Spinal cord (tissue), 10 donors: ENCODE data around the gene TBC1D26. TPM values are rescaled to one million over a fixed set of nuclear protein-coding genes. Genes with fewer than 3 reads are reported as not detected.
"Not testable (repeated sequence)": the region's sequence is repeated elsewhere in the genome, so short reads cannot be mapped to it uniquely, and the experiment has no call there.

Source experiments
- DNase-seq, 6 donors: peaks; one replicate each; pipeline versions ENCODE4 v3.0.0 to v3.0.0-alpha.2; 2013 to 2015; ENCODE audit warnings: low spot score in 6 of 6, low read depth in 4 of 6
- H3K27ac ChIP-seq: one replicate; pipeline ENCODE4 v1.5.1; 2013; ENCODE audit warnings: low read depth, low read length, control low read depth
- H3K27me3 ChIP-seq: one replicate; pipeline ENCODE4 v1.6.1; 2013; ENCODE audit warnings: low read length; ENCODE audit not compliant: control insufficient read depth, insufficient read depth
- H3K36me3 ChIP-seq: one replicate; pipeline ENCODE4 v1.6.1; 2013; ENCODE audit warnings: low read length; ENCODE audit not compliant: control insufficient read depth, insufficient read depth
- H3K4me1 ChIP-seq: one replicate; pipeline ENCODE4 v1.6.1; 2013; ENCODE audit warnings: low read length; ENCODE audit not compliant: control insufficient read depth, insufficient read depth
- H3K4me3 ChIP-seq: one replicate; pipeline ENCODE4 v1.5.1; 2013; ENCODE audit warnings: low read depth, low read length, control low read depth
- H3K9me3 ChIP-seq: one replicate; pipeline ENCODE4 v1.6.1; 2013; ENCODE audit warnings: low read length; ENCODE audit not compliant: control insufficient read depth, insufficient read depth
- WGBS: methylation state at CpG from one replicate; pipeline ENCODE4 v1.1.5; 2013; ENCODE audit warnings: missing lambda C conversion rate; ENCODE audit not compliant: insufficient coverage; 5-methylcytosine and 5-hydroxymethylcytosine counted together
- polyA plus RNA-seq, 2 donors: library from polyadenylated mRNA; unstranded; fragments of 120-200 nt; gene quantifications; one replicate each; pipeline ENCODE4 v1.2.1, GENCODE V29; 2013; ENCODE audit not compliant: insufficient read length in 2 of 2
- small RNA-seq: library from RNA; depleted of rRNA; stranded (forward); fragments of <200 nt; gene quantifications from one replicate; pipeline ENCODE3, GENCODE V24; 2014; ENCODE audit warnings: low replicate concordance
- total RNA-seq, 2 donors: library from RNA; depleted of rRNA in 1 of 2; stranded (reverse); fragments of 120-200 nt in 1 of 2; fragments of >200 nt in 1 of 2; gene quantifications; one replicate each; pipeline versions ENCODE4 v1.2.3 to v1.2.4, GENCODE V29; 2013 to 2014
- donor health status: healthy.

TBC1D26 gene
- total and polyA plus RNA-seq, 4 donors, result 0.20 to 0.61 (median 0.32) TPM

- Histone ChIP-seq H3K27ac (no peak overlapping the region), H3K9me3 (no peaks in the 10 kb centered on the region), H3K4me1 (peaks cover 6% of the 10 kb centered on the region), H3K4me3 (no peak overlapping the region), H3K27me3 (no peaks in the 10 kb centered on the region), H3K36me3 (no peaks in the 10 kb centered on the region)
- WGBS, result 33% methylated on average over 1 of the region's 1 CpG
- DNase-seq, result no peak
These were observed 47.0 kb downstream of the TBC1D26 start for GRCh38 chr17:15779119-15779518.

GRCh38 chr17:15780188-15780587 is 48.1 kb downstream of the TBC1D26 start:
- peaks cover 6% of the 10 kb centered on the region for H3K4me1 ChIP-seq
- no peaks in the 10 kb centered on the region for H3K36me3 ChIP-seq
- DNase-seq, result no peak
- no peak overlapping the region for H3K27ac ChIP-seq
- no peak overlapping the region for H3K4me3 ChIP-seq
- H3K9me3 ChIP-seq, result no peaks in the 10 kb centered on the region
- H3K27me3 ChIP-seq, result no peaks in the 10 kb centered on the region

DNA sequence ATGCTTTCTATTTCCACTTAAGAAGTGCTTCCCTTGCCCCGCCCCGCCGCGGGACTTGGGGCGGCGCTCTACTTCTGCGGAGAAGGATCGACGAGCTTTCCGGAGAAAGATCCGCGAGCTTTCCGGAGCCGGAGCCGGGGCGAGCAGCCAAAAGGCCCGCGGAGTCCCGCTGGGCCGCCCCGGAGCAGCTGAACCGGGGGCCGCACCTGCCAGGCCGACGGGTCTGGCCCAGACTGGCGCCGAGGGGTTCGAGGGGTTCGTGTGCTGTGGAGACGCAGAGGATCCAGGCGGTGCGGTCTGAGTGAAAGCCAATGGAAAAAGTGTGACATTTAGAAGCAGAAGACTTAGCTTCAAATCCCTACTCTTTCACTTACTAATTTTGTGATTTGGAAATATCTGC is 50.8 kb downstream of the TBC1D26 start:
- WGBS, result 4% methylated on average over 28 of the region's 32 CpGs
- Histone ChIP-seq H3K27ac (no peak overlapping the region), H3K4me3 (no peak overlapping the region), H3K9me3 (no peaks in the 10 kb centered on the region), H3K36me3 (peaks cover 4% of the 10 kb centered on the region), H3K4me1 (peaks cover 8% of the 10 kb centered on the region), H3K27me3 (no peaks in the 10 kb centered on the region)
- peak in 2 of 6 donors; percentile 38 to 70 for DNase-seq

DNA sequence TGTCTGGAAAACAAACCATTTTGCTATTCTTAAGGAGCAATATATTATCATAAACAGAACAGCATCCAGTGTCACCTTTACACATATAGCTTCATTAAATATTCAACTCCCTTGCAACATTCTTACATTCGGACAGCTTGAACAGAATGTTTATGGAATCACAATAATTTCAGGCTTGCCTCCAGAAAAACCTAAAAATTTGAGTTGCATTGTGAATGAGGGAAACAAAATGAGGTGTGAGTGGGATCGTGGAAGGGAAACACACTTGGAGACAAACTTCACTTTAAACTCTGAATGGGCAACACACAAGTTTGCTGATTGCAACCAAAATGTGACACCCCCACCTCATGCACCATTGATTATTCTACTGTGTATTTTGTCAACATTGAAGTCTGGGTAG is 51.4 kb downstream of the TBC1D26 start:
- WGBS, result no CpG with 5 or more reads among the region's 2 CpGs
- no peak overlapping the region for H3K4me3 ChIP-seq
- peaks cover 8% of the 10 kb centered on the region for H3K4me1 ChIP-seq
- DNase-seq, result no peak
- no peaks in the 10 kb centered on the region for H3K27me3 ChIP-seq
- peaks cover 4% of the 10 kb centered on the region for H3K36me3 ChIP-seq
- no peak overlapping the region for H3K27ac ChIP-seq
- H3K9me3 ChIP-seq, result no peaks in the 10 kb centered on the region

GRCh38 chr17:15784351-15784750 is 52.3 kb downstream of the TBC1D26 start:
- no CpG with 5 or more reads among the region's 2 CpGs for WGBS
- H3K27ac ChIP-seq, H3K4me1 ChIP-seq, H3K27me3 ChIP-seq, H3K4me3 ChIP-seq, H3K9me3 ChIP-seq, H3K36me3 ChIP-seq: not testable (repeated sequence)
- DNase-seq, result peak in 2 of 6 donors; percentile 6 to 50

DNA sequence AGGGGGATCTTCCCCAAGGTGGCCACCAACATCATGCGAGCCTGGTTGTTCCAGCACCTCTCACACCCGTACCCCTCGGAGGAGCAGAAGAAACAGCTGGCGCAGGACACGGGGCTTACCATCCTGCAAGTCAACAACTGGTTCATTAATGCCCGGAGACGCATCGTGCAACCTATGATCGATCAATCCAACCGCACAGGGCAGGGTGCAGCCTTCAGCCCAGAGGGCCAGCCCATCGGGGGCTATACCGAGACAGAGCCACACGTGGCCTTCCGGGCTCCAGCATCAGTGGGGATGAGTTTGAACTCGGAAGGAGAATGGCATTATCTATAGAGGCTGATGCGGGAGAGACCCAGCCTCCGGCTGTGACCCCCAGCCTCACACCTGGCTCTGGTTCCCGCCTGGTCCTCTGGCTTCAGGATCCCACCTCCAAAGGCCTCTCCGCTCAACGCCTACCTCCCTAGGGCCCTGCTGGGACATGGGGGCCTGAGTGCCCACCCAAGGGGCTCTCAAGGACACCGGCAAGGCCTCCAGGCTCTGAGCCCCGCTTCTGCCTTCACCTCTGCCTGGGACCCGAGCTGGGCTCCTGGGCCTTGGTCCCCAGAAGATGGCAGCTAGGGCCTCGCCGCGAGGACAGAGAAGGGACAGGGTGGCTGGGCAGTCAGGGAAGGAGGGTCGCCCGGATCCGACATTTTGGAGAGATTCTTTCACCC is 55.4 kb downstream of the TBC1D26 start:
- H3K27me3 ChIP-seq, H3K9me3 ChIP-seq, H3K36me3 ChIP-seq, H3K27ac ChIP-seq, H3K4me3 ChIP-seq, DNase-seq, H3K4me1 ChIP-seq: not testable (repeated sequence)
- WGBS, result 92% methylated on average over 20 of the region's 29 CpGs

DNA sequence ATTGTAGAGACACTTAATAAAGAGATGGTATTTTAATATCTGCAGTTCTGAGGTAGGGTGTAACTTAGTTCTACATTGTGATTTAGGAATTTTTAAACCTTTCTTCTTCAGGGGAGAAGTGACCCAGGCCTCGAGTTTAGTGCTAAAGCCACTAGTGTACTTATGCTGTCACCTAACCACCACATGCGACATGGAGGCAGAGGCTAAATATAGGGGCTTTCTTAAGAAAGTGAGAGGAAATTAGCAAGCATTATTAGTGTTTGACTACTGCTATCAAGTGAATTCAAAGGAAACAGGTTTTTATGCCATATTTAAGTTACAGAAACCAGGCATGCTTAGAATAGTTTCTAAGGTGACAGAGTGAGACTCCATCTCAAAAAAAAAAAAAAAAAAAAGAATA is 56.3 kb downstream of the TBC1D26 start:
- not testable (repeated sequence) for H3K9me3 ChIP-seq, H3K27me3 ChIP-seq, H3K36me3 ChIP-seq, H3K27ac ChIP-seq, H3K4me3 ChIP-seq, DNase-seq, H3K4me1 ChIP-seq
- WGBS, result no CpG with 5 or more reads among the region's 2 CpGs

Small RNA genes within 50 kb of the gene (small RNA-seq; reads per million reads assigned to genes)
- gene AC015922.1, result not detected
- not detected for gene RNA5SP436

Other genes with a start within 250 kb of the TBC1D26 start
- gene TVP23C, start 168.8 kb upstream of the TBC1D26 start, total RNA-seq, result 10 to 100 TPM; 29.9 to 30.7 TPM
- gene TVP23C, start 168.8 kb upstream of the TBC1D26 start, polyA plus RNA-seq, result 10 to 100 TPM in 1 of 2 donors, 1 to 10 TPM in 1; 7.4 to 21.0 TPM
- under 1 TPM; 0.50 to 0.69 TPM for gene FBXW10B, start 112.6 kb upstream of the TBC1D26 start, total RNA-seq
- 1 to 10 TPM in 1 of 2 donors, under 1 TPM in 1; 0.73 to 1.8 TPM for gene FBXW10B, start 112.6 kb upstream of the TBC1D26 start, polyA plus RNA-seq
- 10 to 100 TPM; 30.4 to 36.1 TPM for gene TRIM16, start 48.0 kb upstream of the TBC1D26 start, total RNA-seq
- 10 to 100 TPM; 34.7 to 45.7 TPM for gene TRIM16, start 48.0 kb upstream of the TBC1D26 start, polyA plus RNA-seq
- gene ZNF286A, start 32.5 kb upstream of the TBC1D26 start, total RNA-seq, result 10 to 100 TPM; 39.2 to 56.8 TPM
- 10 to 100 TPM; 38.6 to 39.8 TPM for gene ZNF286A, start 32.5 kb upstream of the TBC1D26 start, polyA plus RNA-seq
- gene ADORA2B, start 212.8 kb downstream of the TBC1D26 start, total RNA-seq, result 10 to 100 TPM; 13.1 to 35.0 TPM
- gene ADORA2B, start 212.8 kb downstream of the TBC1D26 start, polyA plus RNA-seq, result 1 to 10 TPM; 4.1 to 7.8 TPM